ENCODE measurements around the gene PGBD2. TPM values are rescaled to one million over a fixed set of nuclear protein-coding genes. Genes with fewer than 3 reads are reported as not detected.
A peak's percentile ranks its signal among the peaks of the same experiment; 100 is the strongest.

Gene PGBD2
- total and polyA plus RNA-seq, 2 of the 13 experiments (the other 11 are each of a cell fraction or from before 2014, with no cell fraction given), result 6.0 to 7.4 TPM

DNA sequence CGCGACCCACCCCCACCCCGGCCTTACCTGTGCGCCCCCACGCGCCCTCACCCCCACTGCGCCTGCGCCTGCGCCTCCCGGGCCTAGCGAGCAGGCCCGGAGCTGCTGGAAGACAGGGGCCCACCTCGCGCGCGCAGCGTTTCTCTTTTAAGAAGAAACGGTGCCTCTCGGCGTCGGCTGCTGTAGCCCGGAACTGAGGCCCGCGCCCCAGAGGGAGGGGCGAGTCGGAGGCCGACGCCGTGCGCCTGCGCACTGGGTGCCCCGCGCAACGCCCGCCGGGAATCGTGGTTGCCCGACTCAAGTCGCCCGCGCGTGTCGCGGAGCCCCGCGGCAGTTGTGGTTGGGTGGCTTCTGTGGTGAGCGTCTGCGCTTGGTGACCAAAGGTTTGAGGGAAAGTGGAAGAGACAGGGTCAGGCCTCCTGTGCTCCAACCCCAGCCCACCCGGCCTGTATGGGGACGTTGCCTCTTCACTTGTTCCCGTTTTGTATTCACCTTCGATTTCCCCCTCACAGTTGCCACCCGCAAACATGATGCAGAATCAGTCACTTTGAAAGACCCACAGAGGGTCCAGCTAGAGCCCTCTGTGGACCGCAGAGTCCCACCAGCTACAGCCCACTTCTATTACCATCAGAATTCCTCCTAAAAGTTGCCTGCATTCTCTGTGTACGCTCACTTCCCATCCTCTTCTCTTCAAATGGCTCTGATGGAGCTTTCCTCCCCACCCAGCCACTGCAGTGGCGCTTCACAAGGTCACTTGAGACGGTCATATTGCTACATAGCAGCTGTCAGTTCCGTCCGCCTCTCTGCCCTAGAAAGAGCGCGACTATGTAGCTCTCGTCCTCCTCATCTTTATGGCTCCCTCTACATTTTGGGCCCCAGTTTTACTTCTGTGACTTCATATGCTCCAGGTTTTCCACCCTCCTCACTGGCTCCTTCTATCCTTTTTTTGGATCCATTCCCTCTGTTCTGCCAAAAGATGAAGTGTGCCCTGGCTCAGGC is 46.8 kb upstream of the PGBD2 start, which contains the start of gene ZNF692 (continued):
- TF ChIP-seq, protein P1, sequence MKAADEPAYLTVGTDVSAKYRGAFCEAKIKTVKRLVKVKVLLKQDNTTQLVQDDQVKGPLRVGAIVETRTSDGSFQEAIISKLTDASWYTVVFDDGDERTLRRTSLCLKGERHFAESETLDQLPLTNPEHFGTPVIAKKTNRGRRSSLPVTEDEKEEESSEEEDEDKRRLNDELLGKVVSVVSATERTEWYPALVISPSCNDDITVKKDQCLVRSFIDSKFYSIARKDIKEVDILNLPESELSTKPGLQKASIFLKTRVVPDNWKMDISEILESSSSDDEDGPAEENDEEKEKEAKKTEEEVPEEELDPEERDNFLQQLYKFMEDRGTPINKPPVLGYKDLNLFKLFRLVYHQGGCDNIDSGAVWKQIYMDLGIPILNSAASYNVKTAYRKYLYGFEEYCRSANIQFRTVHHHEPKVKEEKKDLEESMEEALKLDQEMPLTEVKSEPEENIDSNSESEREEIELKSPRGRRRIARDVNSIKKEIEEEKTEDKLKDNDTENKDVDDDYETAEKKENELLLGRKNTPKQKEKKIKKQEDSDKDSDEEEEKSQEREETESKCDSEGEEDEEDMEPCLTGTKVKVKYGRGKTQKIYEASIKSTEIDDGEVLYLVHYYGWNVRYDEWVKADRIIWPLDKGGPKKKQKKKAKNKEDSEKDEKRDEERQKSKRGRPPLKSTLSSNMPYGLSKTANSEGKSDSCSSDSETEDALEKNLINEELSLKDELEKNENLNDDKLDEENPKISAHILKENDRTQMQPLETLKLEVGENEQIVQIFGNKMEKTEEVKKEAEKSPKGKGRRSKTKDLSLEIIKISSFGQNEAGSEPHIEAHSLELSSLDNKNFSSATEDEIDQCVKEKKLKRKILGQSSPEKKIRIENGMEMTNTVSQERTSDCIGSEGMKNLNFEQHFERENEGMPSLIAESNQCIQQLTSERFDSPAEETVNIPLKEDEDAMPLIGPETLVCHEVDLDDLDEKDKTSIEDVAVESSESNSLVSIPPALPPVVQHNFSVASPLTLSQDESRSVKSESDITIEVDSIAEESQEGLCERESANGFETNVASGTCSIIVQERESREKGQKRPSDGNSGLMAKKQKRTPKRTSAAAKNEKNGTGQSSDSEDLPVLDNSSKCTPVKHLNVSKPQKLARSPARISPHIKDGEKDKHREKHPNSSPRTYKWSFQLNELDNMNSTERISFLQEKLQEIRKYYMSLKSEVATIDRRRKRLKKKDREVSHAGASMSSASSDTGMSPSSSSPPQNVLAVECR (CRISPR knock-in tag; IDR thresholded peaks at IDR 0.05; ENCODE audit: borderline replicate concordance), result peak; percentile 82
- no peak; the same call in 1 of the 2 replicates for TF ChIP-seq ZC3H4 (CRISPR knock-in tag; IDR thresholded peaks at IDR 0.05; ENCODE audit: borderline replicate concordance)
- TF ChIP-seq ZNF790 (CRISPR knock-in tag; IDR thresholded peaks at IDR 0.05; ENCODE audit: borderline replicate concordance), result no peak; the same call in 1 of the 2 replicates
- TF ChIP-seq YEATS4 (CRISPR knock-in tag; IDR thresholded peaks at IDR 0.05; ENCODE audit: borderline replicate concordance), result 0 out of 2 replicates have a peak, but pooled peaks have one; percentile 29
- TF ChIP-seq ZNF383 (CRISPR knock-in tag; IDR thresholded peaks at IDR 0.05; ENCODE audit: borderline replicate concordance), result no peak
- TF ChIP-seq, protein P2, sequence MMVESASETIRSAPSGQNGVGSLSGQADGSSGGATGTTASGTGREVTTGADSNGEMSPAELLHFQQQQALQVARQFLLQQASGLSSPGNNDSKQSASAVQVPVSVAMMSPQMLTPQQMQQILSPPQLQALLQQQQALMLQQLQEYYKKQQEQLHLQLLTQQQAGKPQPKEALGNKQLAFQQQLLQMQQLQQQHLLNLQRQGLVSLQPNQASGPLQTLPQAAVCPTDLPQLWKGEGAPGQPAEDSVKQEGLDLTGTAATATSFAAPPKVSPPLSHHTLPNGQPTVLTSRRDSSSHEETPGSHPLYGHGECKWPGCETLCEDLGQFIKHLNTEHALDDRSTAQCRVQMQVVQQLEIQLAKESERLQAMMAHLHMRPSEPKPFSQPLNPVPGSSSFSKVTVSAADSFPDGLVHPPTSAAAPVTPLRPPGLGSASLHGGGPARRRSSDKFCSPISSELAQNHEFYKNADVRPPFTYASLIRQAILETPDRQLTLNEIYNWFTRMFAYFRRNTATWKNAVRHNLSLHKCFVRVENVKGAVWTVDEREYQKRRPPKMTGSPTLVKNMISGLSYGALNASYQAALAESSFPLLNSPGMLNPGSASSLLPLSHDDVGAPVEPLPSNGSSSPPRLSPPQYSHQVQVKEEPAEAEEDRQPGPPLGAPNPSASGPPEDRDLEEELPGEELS (CRISPR knock-in tag; IDR thresholded peaks at IDR 0.05), result no peak; the same call in 1 of the 2 replicates
- no peak for TF ChIP-seq SMAD3 (CRISPR knock-in tag; IDR thresholded peaks at IDR 0.05)
- TF ChIP-seq, protein P3, sequence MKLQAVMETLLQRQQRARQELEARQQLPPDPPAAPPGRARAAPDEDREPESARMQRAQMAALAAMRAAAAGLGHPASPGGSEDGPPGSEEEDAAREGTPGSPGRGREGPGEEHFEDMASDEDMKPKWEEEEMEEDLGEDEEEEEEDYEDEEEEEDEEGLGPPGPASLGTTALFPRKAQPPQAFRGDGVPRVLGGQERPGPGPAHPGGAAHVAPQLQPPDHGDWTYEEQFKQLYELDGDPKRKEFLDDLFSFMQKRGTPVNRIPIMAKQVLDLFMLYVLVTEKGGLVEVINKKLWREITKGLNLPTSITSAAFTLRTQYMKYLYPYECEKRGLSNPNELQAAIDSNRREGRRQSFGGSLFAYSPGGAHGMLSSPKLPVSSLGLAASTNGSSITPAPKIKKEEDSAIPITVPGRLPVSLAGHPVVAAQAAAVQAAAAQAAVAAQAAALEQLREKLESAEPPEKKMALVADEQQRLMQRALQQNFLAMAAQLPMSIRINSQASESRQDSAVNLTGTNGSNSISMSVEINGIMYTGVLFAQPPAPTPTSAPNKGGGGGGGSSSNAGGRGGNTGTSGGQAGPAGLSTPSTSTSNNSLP (IDR thresholded peaks at IDR 0.05; ENCODE audit: low read depth, low read length), result no peak
- TF ChIP-seq ZNF615 (CRISPR knock-in tag; IDR thresholded peaks at IDR 0.05; ENCODE audit: borderline replicate concordance), result no peak
- TF ChIP-seq ZNF788 (CRISPR knock-in tag; IDR thresholded peaks at IDR 0.05; ENCODE audit: borderline replicate concordance), result no peak
- no peak for TF ChIP-seq RCOR2 (CRISPR knock-in tag; IDR thresholded peaks at IDR 0.05)
- TF ChIP-seq ZNF451 (CRISPR knock-in tag; IDR thresholded peaks at IDR 0.05), result peak; percentile 80
- peak; percentile 55 for TF ChIP-seq YY1 (IDR thresholded peaks at IDR 0.05; ENCODE audit: insufficient read depth, insufficient replicate concordance, low read depth, low read length)
- TF ChIP-seq HNF4G (IDR thresholded peaks at IDR 0.05; ENCODE audit: borderline replicate concordance, low read depth, low read length), result no peak
- TF ChIP-seq HNF4G (CRISPR knock-in tag; IDR thresholded peaks at IDR 0.05; ENCODE audit: borderline replicate concordance, low read depth), result no peak
- no peak for TF ChIP-seq PAF1 (CRISPR knock-in tag; IDR thresholded peaks at IDR 0.05)
- TF ChIP-seq ELF4 (CRISPR knock-in tag; IDR thresholded peaks at IDR 0.05; ENCODE audit: borderline replicate concordance), result no peak
- no peak for TF ChIP-seq XBP1 (CRISPR knock-in tag; IDR thresholded peaks at IDR 0.05)
- no peak for TF ChIP-seq FOXP1 (IDR thresholded peaks at IDR 0.05)
- TF ChIP-seq FOXP1 (CRISPR knock-in tag; IDR thresholded peaks at IDR 0.05), result no peak
- 0 out of 2 replicates have a peak, but pooled peaks have one; percentile 36 for TF ChIP-seq ZNF557 (CRISPR knock-in tag; IDR thresholded peaks at IDR 0.05)
- no peak for TF ChIP-seq KLF11 (CRISPR knock-in tag; IDR thresholded peaks at IDR 0.05)

Measured in HepG2 (cell line).